ENCODE data around the gene LDHAL6B.

Gene LDHAL6B

GRCh38 chr15:59172289-59172901, 34.2 kb upstream of the LDHAL6B start:
- no peaks in the 10 kb centered on the region for H3K36me3 Mint-ChIP-seq
- H3K27ac Mint-ChIP-seq = no peak overlapping the region
- no peaks in the 10 kb centered on the region for H3K9me3 Mint-ChIP-seq (ENCODE audit: low read depth)
- H3K27me3 Mint-ChIP-seq = peaks cover 5% of the 10 kb centered on the region
- H3K4me1 Mint-ChIP-seq (ENCODE audit: low read depth) = no peaks in the 10 kb centered on the region
- no peak overlapping the region for H3K4me3 Mint-ChIP-seq

DNA sequence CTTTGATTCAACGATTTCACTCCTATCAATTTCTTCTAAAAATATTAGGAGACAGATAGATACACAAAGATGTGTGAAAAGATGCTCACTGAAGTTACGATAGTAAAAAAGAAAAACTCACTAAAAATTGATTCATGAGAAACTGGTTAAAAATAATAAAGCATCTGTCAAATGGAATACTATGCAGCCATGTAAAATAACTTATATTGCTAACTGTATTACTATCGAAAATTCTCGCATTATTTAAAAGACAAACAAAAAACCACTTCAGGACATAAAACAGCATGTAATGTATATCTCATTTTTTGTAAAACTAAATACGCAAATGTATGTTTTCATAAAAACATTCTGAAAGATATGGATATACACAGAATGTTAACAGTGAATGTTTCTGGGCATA, 33.4 kb upstream of the LDHAL6B start:
- Mint-ChIP-seq H3K27me3 (peaks cover 9% of the 10 kb centered on the region), H3K9me3 (ENCODE audit: low read depth) (no peaks in the 10 kb centered on the region), H3K36me3 (no peaks in the 10 kb centered on the region), H3K4me1 (ENCODE audit: low read depth) (no peaks in the 10 kb centered on the region), H3K27ac (no peak overlapping the region), H3K4me3 (no peak overlapping the region)

- H3K27me3 Mint-ChIP-seq = peaks cover 12% of the 10 kb centered on the region
- H3K9me3 Mint-ChIP-seq (ENCODE audit: low read depth) = no peaks in the 10 kb centered on the region
- H3K4me3 Mint-ChIP-seq = no peak overlapping the region
- H3K4me1 Mint-ChIP-seq (ENCODE audit: low read depth) = no peaks in the 10 kb centered on the region
- H3K36me3 Mint-ChIP-seq = no peaks in the 10 kb centered on the region
- no peak overlapping the region for H3K27ac Mint-ChIP-seq
Measured at GRCh38 chr15:59174151-59174834, 32.4 kb upstream of the LDHAL6B start.

DNA sequence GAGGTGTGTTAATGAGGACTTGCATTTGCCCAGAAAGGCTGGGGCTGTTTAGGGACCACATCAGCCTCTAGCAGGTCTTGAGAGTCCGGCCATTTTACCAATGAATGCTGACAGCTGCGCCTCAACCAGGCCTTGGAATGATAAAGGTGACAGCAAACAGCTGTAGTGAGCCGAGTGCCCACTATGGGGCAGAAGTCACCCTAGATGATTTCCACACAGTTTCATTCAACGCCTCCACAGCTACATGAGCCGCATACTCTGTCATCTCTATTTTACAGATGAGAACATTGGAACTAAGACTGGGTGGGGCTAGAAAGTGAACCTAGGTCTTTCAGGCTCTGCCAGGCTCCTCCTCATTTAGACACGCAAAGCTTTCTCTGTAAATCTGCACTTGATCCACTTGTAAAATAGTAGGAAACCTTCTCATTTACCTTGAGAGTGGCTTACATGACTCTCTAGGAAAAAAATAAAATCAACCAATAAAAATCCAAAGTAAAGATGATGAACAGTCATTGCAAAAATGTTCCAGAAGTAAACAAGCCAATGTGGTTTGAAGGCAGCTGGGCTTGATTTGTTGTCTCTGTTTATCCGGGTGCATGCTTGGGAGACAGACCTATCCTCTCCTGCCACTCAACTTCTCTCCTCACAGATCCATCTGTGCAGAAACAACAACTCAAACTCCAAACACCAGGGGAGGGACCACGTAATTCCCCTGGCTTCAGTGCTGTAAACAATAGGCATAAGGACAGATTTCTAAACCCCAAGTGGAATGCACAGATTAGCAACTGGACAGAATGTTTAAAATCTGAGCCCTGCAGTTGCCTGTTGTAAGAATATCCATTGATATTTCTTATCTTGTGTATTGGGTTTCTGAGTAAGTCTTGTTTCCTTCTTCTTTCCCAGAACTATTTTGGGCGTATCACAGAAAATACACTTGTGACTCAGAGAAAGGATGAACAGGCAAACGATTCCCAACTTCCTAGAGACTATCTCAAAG, 31.5 kb upstream of the LDHAL6B start:
- H3K4me3 Mint-ChIP-seq = no peak overlapping the region
- H3K27ac Mint-ChIP-seq = no peak overlapping the region
- peaks cover 12% of the 10 kb centered on the region for H3K27me3 Mint-ChIP-seq
- no peaks in the 10 kb centered on the region for H3K9me3 Mint-ChIP-seq (ENCODE audit: low read depth)
- no peaks in the 10 kb centered on the region for H3K4me1 Mint-ChIP-seq (ENCODE audit: low read depth)
- H3K36me3 Mint-ChIP-seq = no peaks in the 10 kb centered on the region

DNA sequence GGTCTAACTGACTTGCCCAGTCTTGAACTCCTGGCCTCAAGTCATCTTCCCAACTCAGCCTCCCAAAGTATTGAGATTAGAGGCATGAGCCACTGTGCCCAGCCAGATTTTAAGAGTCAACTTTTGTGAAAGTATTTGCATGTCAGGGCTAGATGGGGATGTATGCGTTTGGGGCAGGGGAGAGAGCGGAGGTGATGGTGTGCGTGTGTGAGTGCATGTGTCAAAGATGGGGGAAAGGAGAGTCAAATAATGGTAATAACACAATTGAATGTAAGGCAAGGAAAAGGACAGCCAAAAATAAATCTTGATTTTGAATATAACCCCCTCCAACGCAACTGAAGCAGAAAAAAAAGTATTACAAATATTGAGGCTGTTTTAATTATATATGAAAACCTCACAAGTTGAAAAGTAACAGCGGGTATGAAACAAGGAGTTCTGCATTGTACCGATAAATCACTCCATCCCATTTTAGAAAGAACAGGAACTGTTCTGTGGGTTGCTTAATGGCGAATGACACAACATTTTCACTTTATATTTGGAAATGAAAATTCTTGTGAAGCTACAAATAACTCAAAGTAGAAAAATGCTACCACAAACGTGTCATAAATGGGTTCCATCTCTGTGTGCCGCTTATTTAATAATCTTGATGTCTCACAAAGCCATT, 29.9 kb upstream of the LDHAL6B start:
- no peak overlapping the region for H3K4me3 Mint-ChIP-seq
- H3K27ac Mint-ChIP-seq = no peak overlapping the region
- H3K27me3 Mint-ChIP-seq = peaks cover 12% of the 10 kb centered on the region

GRCh38 chr15:59177317-59177660, 29.4 kb upstream of the LDHAL6B start:
- H3K27ac Mint-ChIP-seq = no peak overlapping the region
- peaks cover 3% of the 10 kb centered on the region for H3K36me3 Mint-ChIP-seq
- H3K9me3 Mint-ChIP-seq (ENCODE audit: low read depth) = peaks cover 5% of the 10 kb centered on the region
- no peaks in the 10 kb centered on the region for H3K4me1 Mint-ChIP-seq (ENCODE audit: low read depth)
- H3K4me3 Mint-ChIP-seq = no peak overlapping the region
- H3K27me3 Mint-ChIP-seq = peaks cover 12% of the 10 kb centered on the region

More for the DNA sequence above, 29.9 kb upstream of the LDHAL6B start:
- H3K9me3 Mint-ChIP-seq (ENCODE audit: low read depth) = peaks cover 5% of the 10 kb centered on the region
- peaks cover 3% of the 10 kb centered on the region for H3K36me3 Mint-ChIP-seq
- H3K4me1 Mint-ChIP-seq (ENCODE audit: low read depth) = no peaks in the 10 kb centered on the region

- Mint-ChIP-seq H3K27ac (no peak overlapping the region), H3K4me1 (ENCODE audit: low read depth) (no peaks in the 10 kb centered on the region), H3K9me3 (ENCODE audit: low read depth) (peaks cover 5% of the 10 kb centered on the region), H3K27me3 (peaks cover 12% of the 10 kb centered on the region), H3K36me3 (peaks cover 5% of the 10 kb centered on the region), H3K4me3 (no peak overlapping the region)
Measured at GRCh38 chr15:59178151-59178695, 28.4 kb upstream of the LDHAL6B start.

DNA sequence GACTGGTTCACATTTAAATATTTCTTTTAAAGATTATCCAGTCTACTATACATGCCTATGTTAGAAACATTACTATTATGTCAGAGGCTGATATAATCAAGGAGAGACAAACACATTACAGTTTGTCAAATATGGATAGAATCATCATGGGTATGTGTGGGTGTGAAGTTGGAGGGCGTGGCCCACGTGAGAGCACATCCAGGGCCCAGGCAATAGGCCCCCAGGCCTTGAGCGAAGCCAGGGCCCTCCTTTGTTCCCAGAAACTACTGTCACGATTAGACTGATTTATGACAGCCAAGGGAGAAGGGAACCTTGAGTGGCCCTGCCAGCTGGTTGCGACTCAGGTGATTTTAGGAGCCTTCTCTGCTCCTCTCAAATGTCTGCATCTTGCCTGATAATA, 26.9 kb upstream of the LDHAL6B start:
- Mint-ChIP-seq H3K27me3 (peaks cover 12% of the 10 kb centered on the region), H3K27ac (no peak overlapping the region), H3K9me3 (ENCODE audit: low read depth) (peaks cover 5% of the 10 kb centered on the region), H3K4me1 (ENCODE audit: low read depth) (no peaks in the 10 kb centered on the region), H3K36me3 (peaks cover 5% of the 10 kb centered on the region), H3K4me3 (no peak overlapping the region)

GRCh38 chr15:59180945-59181600, 25.6 kb upstream of the LDHAL6B start:
- Mint-ChIP-seq H3K27me3 (peaks cover 7% of the 10 kb centered on the region), H3K27ac (no peak overlapping the region), H3K4me1 (ENCODE audit: low read depth) (no peaks in the 10 kb centered on the region)

GRCh38 chr15:59185725-59186124, 20.9 kb upstream of the LDHAL6B start:
- no peak overlapping the region for H3K27ac Mint-ChIP-seq
- no peaks in the 10 kb centered on the region for H3K4me1 Mint-ChIP-seq (ENCODE audit: low read depth)
- peaks cover 6% of the 10 kb centered on the region for H3K27me3 Mint-ChIP-seq
- H3K36me3 Mint-ChIP-seq = peaks cover 12% of the 10 kb centered on the region
- H3K4me3 Mint-ChIP-seq = no peak overlapping the region
- peaks cover 9% of the 10 kb centered on the region for H3K9me3 Mint-ChIP-seq (ENCODE audit: low read depth)

More at GRCh38 chr15:59180945-59181600, 25.6 kb upstream of the LDHAL6B start:
- Mint-ChIP-seq H3K9me3 (ENCODE audit: low read depth) (peaks cover 5% of the 10 kb centered on the region), H3K36me3 (peaks cover 5% of the 10 kb centered on the region), H3K4me3 (no peak overlapping the region)

DNA sequence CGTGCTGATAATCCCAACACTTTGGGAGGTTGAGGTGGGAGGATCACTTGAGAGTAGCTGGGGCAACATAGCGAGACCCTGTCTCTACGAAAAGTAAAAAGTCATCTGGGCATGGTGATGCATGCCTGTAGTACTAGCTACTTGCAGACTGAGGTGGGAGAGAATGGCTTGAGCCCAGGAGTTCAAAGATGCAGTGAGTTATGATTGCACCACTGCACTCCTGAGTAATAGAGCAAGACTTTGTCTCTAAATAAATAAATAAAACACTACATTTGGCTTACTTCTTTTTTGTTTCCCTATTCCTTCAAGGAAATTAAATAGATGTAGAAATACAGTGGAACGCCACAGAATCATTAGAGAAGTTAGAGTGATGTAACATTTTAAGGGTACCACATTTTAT, 20.1 kb upstream of the LDHAL6B start:
- Mint-ChIP-seq H3K9me3 (ENCODE audit: low read depth) (peaks cover 7% of the 10 kb centered on the region), H3K4me3 (no peak overlapping the region), H3K36me3 (peaks cover 10% of the 10 kb centered on the region), H3K4me1 (ENCODE audit: low read depth) (no peaks in the 10 kb centered on the region), H3K27me3 (peaks cover 6% of the 10 kb centered on the region), H3K27ac (no peak overlapping the region)

DNA sequence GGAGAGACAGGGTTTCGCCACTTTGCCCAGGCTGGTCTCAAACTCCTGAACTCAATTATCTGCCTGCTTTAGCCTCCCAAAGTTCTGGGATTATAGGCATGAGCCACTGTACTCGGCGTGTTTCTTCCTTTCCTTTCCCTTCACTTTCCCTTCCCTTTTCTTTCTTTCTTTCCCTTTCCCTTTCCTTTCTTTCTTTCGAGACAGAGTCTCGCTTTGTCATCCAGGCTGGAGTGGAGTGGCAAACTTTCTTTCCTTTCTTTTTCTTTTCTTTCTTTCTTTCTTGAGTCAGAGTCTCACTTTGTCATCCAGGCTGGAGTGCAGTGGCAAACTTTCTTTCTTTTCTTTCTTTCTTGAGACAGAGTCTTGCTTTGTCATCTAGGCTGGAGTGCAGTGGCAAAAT, 17.4 kb upstream of the LDHAL6B start:
- Mint-ChIP-seq H3K27ac (no peak overlapping the region), H3K27me3 (peaks cover 6% of the 10 kb centered on the region), H3K4me3 (no peak overlapping the region), H3K4me1 (ENCODE audit: low read depth) (no peaks in the 10 kb centered on the region), H3K9me3 (ENCODE audit: low read depth) (peaks cover 4% of the 10 kb centered on the region), H3K36me3 (peaks cover 7% of the 10 kb centered on the region)

- no peaks in the 10 kb centered on the region for H3K4me1 Mint-ChIP-seq (ENCODE audit: low read depth)
- peaks cover 6% of the 10 kb centered on the region for H3K27me3 Mint-ChIP-seq
- H3K9me3 Mint-ChIP-seq (ENCODE audit: low read depth) = peaks cover 4% of the 10 kb centered on the region
- H3K27ac Mint-ChIP-seq = no peak overlapping the region
- H3K36me3 Mint-ChIP-seq = peaks cover 7% of the 10 kb centered on the region
- no peak overlapping the region for H3K4me3 Mint-ChIP-seq
Measured at GRCh38 chr15:59190291-59190690, 16.4 kb upstream of the LDHAL6B start.

- Mint-ChIP-seq H3K36me3 (peaks cover 7% of the 10 kb centered on the region), H3K4me3 (no peak overlapping the region), H3K4me1 (ENCODE audit: low read depth) (peaks cover 6% of the 10 kb centered on the region), H3K27me3 (peaks cover 6% of the 10 kb centered on the region), H3K27ac (no peak overlapping the region), H3K9me3 (ENCODE audit: low read depth) (peaks cover 4% of the 10 kb centered on the region)
Measured at GRCh38 chr15:59191855-59192237, 14.8 kb upstream of the LDHAL6B start.
